Kasumi-1 (cell line): ENCODE measurements around the gene LCLAT1.
"Not testable (repeated sequence)": the region's sequence is repeated elsewhere in the genome, so short reads cannot be mapped to it uniquely, and the experiment has no call there.

ENCODE experiments used
- DNase-seq, 2 experiments: peaks; one replicate each; lab custom pipeline; 2025; lab: John Stamatoyannopoulos, UW

The LCLAT1 gene

GRCh38 chr2:30590407-30590806 lies 143.4 kb downstream of the LCLAT1 start:
- no peak for DNase-seq

GRCh38 chr2:30591186-30591585 lies 144.1 kb downstream of the LCLAT1 start:
- no peak for DNase-seq

- DNase-seq = no peak
These were observed 154.3 kb downstream of the LCLAT1 start for GRCh38 chr2:30601375-30601774.

- DNase-seq = no peak
These were observed 158.2 kb downstream of the LCLAT1 start for GRCh38 chr2:30605197-30605596.

GRCh38 chr2:30608643-30609042 lies 161.6 kb downstream of the LCLAT1 start:
- no peak for DNase-seq

- DNase-seq = no peak
These were observed 164.5 kb downstream of the LCLAT1 start for GRCh38 chr2:30611583-30611982.

GRCh38 chr2:30612371-30612770 lies 165.3 kb downstream of the LCLAT1 start:
- DNase-seq = no peak

GRCh38 chr2:30613001-30613400 lies 166.0 kb downstream of the LCLAT1 start:
- DNase-seq = peak in 1 of 2 experiments; percentile 21

- DNase-seq = not testable (repeated sequence)
These were observed 167.2 kb downstream of the LCLAT1 start for GRCh38 chr2:30614227-30614626.

- DNase-seq = no peak
These were observed 168.9 kb downstream of the LCLAT1 start for GRCh38 chr2:30615926-30616325.

- no peak for DNase-seq
These were observed 173.1 kb downstream of the LCLAT1 start for GRCh38 chr2:30620102-30620501.

- no peak for DNase-seq
These were observed 174.8 kb downstream of the LCLAT1 start for GRCh38 chr2:30621836-30622235.

GRCh38 chr2:30622452-30622851 lies 175.4 kb downstream of the LCLAT1 start:
- DNase-seq = peak; percentile 1 to 14

- no peak for DNase-seq
These were observed 178.2 kb downstream of the LCLAT1 start for GRCh38 chr2:30625276-30625675.

- no peak for DNase-seq
These were observed 178.7 kb downstream of the LCLAT1 start for GRCh38 chr2:30625701-30626100.

- no peak for DNase-seq
These were observed 179.4 kb downstream of the LCLAT1 start for GRCh38 chr2:30626397-30626796.

- DNase-seq = no peak
These were observed 180.1 kb downstream of the LCLAT1 start for GRCh38 chr2:30627151-30627550.

GRCh38 chr2:30628341-30628740 lies 181.3 kb downstream of the LCLAT1 start:
- DNase-seq = no peak

GRCh38 chr2:30629866-30630265 lies 182.8 kb downstream of the LCLAT1 start:
- no peak for DNase-seq

- peak in 1 of 2 experiments; percentile 5 for DNase-seq
These were observed 184.1 kb downstream of the LCLAT1 start for GRCh38 chr2:30631051-30631671.

GRCh38 chr2:30633039-30633438 lies 186.0 kb downstream of the LCLAT1 start:
- no peak for DNase-seq

- no peak for DNase-seq
These were observed 189.3 kb downstream of the LCLAT1 start for GRCh38 chr2:30636311-30636710.

- DNase-seq = no peak
These were observed 192.8 kb downstream of the LCLAT1 start for GRCh38 chr2:30639836-30640235.

- no peak for DNase-seq
These were observed 194.8 kb downstream of the LCLAT1 start for GRCh38 chr2:30641765-30642345.
